WTC11 (cell line): ENCODE measurements around the gene C17orf67. TPM values are rescaled to one million over a fixed set of nuclear protein-coding genes. Genes with fewer than 3 reads are reported as not detected.

Experiments used
- ATAC-seq: fragments of 200-7000 bp; cut with Tn5 transposase; 2 replicates; pipeline ENCODE4 v1.10.0; 2021; ENCODE audit warnings: mild to moderate bottlenecking, moderate library complexity
- CTCF ChIA-PET: fragments of 300-600 bp; sonication (Branson Sonifier 250); formaldehyde crosslinking; loops from one replicate; lab custom pipeline; 2021; ENCODE audit warnings: antibody characterized with exemption; lab: Charles Lee
- POLR2A ChIA-PET: fragments of 350-600 bp; sonication (Branson Sonifier 250); formaldehyde crosslinking; loops from one replicate; lab custom pipeline; 2021; ENCODE audit warnings: antibody characterized with exemption; lab: Charles Lee
- DNase-seq: peaks from one replicate; pipeline ENCODE4 v3.0.0; 2021; ENCODE audit warnings: low spot score
- H3K27ac Mint-ChIP-seq: 2 replicates; pipeline ENCODE4 v1.8.0; 2021; ENCODE audit warnings: mixed read lengths
- H3K27me3 Mint-ChIP-seq: 2 replicates; pipeline ENCODE4 v1.8.0; 2021; ENCODE audit warnings: low read depth, mild to moderate bottlenecking, moderate library complexity, mixed read lengths
- H3K36me3 Mint-ChIP-seq: 2 replicates; pipeline ENCODE4 v1.8.0; 2021; ENCODE audit warnings: mixed read lengths
- H3K4me1 Mint-ChIP-seq: 2 replicates; pipeline ENCODE4 v1.8.0; 2022; ENCODE audit warnings: mixed read lengths
- H3K4me3 Mint-ChIP-seq: 2 replicates; pipeline ENCODE4 v1.8.0; 2021; ENCODE audit warnings: mild to moderate bottlenecking, moderate library complexity, mixed read lengths
- H3K9me3 Mint-ChIP-seq: 2 replicates; pipeline ENCODE4 v1.8.0; 2021; ENCODE audit warnings: mixed read lengths
- CREM ChIP-seq: sonication (generic); formaldehyde crosslinking; IDR thresholded peaks from 2 replicates; pipeline ENCODE4 v1.8.1; 2022; ENCODE audit warnings: mild to moderate bottlenecking, missing genetic modification reagents, moderate library complexity
- FOXP4 ChIP-seq: sonication (generic); formaldehyde crosslinking; IDR thresholded peaks from 2 replicates; pipeline ENCODE4 v1.8.0; 2022; ENCODE audit warnings: mild to moderate bottlenecking, missing genetic modification reagents
- MLX ChIP-seq: sonication (generic); formaldehyde crosslinking; IDR thresholded peaks from 2 replicates; pipeline ENCODE4 v1.8.1; 2023; ENCODE audit warnings: mild to moderate bottlenecking, missing genetic modification reagents, moderate library complexity
- NFE2L1 ChIP-seq: sonication (generic); formaldehyde crosslinking; IDR thresholded peaks from 2 replicates; pipeline ENCODE4 v1.8.1; 2023; ENCODE audit warnings: missing genetic modification reagents
- NR2C2 ChIP-seq: sonication (generic); formaldehyde crosslinking; IDR thresholded peaks from 2 replicates; pipeline ENCODE4 v1.8.0; 2022; ENCODE audit warnings: mild to moderate bottlenecking, missing genetic modification reagents
- RELA ChIP-seq: sonication (generic); formaldehyde crosslinking; IDR thresholded peaks from 2 replicates; pipeline ENCODE4 v1.8.1; 2022; ENCODE audit warnings: missing genetic modification reagents, mild to moderate bottlenecking, borderline replicate concordance
- TEAD4 ChIP-seq: sonication (generic); formaldehyde crosslinking; IDR thresholded peaks from 2 replicates; pipeline ENCODE4 v1.8.0; 2022; ENCODE audit warnings: mild to moderate bottlenecking, missing genetic modification reagents
- USF2 ChIP-seq: sonication (generic); formaldehyde crosslinking; IDR thresholded peaks from 2 replicates; pipeline ENCODE4 v1.8.1; 2023; ENCODE audit warnings: mild to moderate bottlenecking, missing genetic modification reagents, moderate library complexity
- ZNF121 ChIP-seq: sonication (generic); formaldehyde crosslinking; IDR thresholded peaks from 2 replicates; pipeline ENCODE4 v1.8.0; 2023; ENCODE audit warnings: missing genetic modification reagents
- ZSCAN18 ChIP-seq: fragments of 250-450 bp; sonication (Bioruptor Pico); IDR thresholded peaks from 2 replicates; pipeline ENCODE4 v2.1.2; 2022; ENCODE audit warnings: mild to moderate bottlenecking, moderate library complexity
- total RNA-seq: library from RNA; stranded (reverse); gene quantifications from 3 replicates; pipeline ENCODE4 v1.2.3, GENCODE V29; 2021
- TF ChIP-seq, protein P1 (sequence below): fragments of 250-450 bp; sonication (Bioruptor Pico); IDR thresholded peaks from 2 replicates; pipeline ENCODE4 v1.9.0; 2021; ENCODE audit warnings: mild to moderate bottlenecking
- TF ChIP-seq, protein P2 (sequence below): sonication (generic); formaldehyde crosslinking; conservative IDR thresholded peaks from 2 replicates; pipeline ENCODE4 v1.8.1; 2022; ENCODE audit warnings: mild to moderate bottlenecking, missing genetic modification reagents
- TF ChIP-seq, protein P3 (sequence below): sonication (generic); formaldehyde crosslinking; IDR thresholded peaks from 2 replicates; pipeline ENCODE4 v1.8.1; 2023; ENCODE audit warnings: mild to moderate bottlenecking, moderate library complexity, missing genetic modification reagents

The C17orf67 gene
- total RNA-seq, 1 experiment from 2014 or later, result 3.3 TPM

- no peaks in the 10 kb centered on the region for H3K27me3 Mint-ChIP-seq
Observed at GRCh38 chr17:56770427-56770826, 63.3 kb downstream of the C17orf67 start.

More at GRCh38 chr17:56770427-56770826, 63.3 kb downstream of the C17orf67 start:
- ChIA-PET CTCF (interaction anchor here (1.6 to 3.8 kb wide), 2 partner anchors 10 to 17 kb away, joined by 3 to 26 read pairs; no protein-coding TSS in a partner anchor), POLR2A (no interaction called here)
- H3K27ac Mint-ChIP-seq, result no peak overlapping the region
- no peaks in the 10 kb centered on the region for H3K36me3 Mint-ChIP-seq
- no peak overlapping the region for H3K4me3 Mint-ChIP-seq
- TF ChIP-seq CREM (no peak), ZSCAN18 (no peak), TEAD4 (CRISPR knock-in tag) (no peak), ZNF121 (CRISPR knock-in tag) (no peak), FOXP4 (CRISPR knock-in tag) (no peak), NFE2L1 (no peak), MLX (CRISPR knock-in tag) (no peak), NR2C2 (CRISPR knock-in tag) (no peak), USF2 (CRISPR knock-in tag) (no peak), RELA (CRISPR knock-in tag) (no peak)
- TF ChIP-seq, protein P1, sequence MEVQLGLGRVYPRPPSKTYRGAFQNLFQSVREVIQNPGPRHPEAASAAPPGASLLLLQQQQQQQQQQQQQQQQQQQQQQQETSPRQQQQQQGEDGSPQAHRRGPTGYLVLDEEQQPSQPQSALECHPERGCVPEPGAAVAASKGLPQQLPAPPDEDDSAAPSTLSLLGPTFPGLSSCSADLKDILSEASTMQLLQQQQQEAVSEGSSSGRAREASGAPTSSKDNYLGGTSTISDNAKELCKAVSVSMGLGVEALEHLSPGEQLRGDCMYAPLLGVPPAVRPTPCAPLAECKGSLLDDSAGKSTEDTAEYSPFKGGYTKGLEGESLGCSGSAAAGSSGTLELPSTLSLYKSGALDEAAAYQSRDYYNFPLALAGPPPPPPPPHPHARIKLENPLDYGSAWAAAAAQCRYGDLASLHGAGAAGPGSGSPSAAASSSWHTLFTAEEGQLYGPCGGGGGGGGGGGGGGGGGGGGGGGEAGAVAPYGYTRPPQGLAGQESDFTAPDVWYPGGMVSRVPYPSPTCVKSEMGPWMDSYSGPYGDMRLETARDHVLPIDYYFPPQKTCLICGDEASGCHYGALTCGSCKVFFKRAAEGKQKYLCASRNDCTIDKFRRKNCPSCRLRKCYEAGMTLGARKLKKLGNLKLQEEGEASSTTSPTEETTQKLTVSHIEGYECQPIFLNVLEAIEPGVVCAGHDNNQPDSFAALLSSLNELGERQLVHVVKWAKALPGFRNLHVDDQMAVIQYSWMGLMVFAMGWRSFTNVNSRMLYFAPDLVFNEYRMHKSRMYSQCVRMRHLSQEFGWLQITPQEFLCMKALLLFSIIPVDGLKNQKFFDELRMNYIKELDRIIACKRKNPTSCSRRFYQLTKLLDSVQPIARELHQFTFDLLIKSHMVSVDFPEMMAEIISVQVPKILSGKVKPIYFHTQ (CRISPR knock-in tag), result no peak
- TF ChIP-seq, protein P2, sequence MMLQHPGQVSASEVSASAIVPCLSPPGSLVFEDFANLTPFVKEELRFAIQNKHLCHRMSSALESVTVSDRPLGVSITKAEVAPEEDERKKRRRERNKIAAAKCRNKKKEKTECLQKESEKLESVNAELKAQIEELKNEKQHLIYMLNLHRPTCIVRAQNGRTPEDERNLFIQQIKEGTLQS (CRISPR knock-in tag), result no peak
- TF ChIP-seq, protein P3, sequence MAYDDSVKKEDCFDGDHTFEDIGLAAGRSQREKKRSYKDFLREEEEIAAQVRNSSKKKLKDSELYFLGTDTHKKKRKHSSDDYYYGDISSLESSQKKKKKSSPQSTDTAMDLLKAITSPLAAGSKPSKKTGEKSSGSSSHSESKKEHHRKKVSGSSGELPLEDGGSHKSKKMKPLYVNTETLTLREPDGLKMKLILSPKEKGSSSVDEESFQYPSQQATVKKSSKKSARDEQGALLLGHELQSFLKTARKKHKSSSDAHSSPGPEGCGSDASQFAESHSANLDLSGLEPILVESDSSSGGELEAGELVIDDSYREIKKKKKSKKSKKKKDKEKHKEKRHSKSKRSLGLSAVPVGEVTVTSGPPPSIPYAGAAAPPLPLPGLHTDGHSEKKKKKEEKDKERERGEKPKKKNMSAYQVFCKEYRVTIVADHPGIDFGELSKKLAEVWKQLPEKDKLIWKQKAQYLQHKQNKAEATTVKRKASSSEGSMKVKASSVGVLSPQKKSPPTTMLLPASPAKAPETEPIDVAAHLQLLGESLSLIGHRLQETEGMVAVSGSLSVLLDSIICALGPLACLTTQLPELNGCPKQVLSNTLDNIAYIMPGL (CRISPR knock-in tag), result no peak
- no peaks in the 10 kb centered on the region for H3K4me1 Mint-ChIP-seq
- no peaks in the 10 kb centered on the region for H3K9me3 Mint-ChIP-seq
- DNase-seq, result no peak
- no peak for ATAC-seq
